Liver (tissue), 3 donors: ENCODE data around the gene KCNIP4.

Source experiments
- JUND ChIP-seq, 2 donors: IDR thresholded peaks; 2 replicates each; pipeline ENCODE4 v1.6.1; 2016; ENCODE audit warnings: antibody characterized with exemption in 2 of 2
- TF ChIP-seq, protein P1 (sequence below): fragments of 150-350 bp; IDR thresholded peaks from 2 replicates; pipeline ENCODE4 v1.5.1; 2017; ENCODE audit warnings: improper control_type of control experiment, low read depth, low read length; ENCODE audit not compliant: missing input control
- donor health status: healthy.
- donor health status: healthy.

GRCh38 chr4:21815651-21816377 is 132.8 kb downstream of the KCNIP4 start:
- TF ChIP-seq, protein P1, sequence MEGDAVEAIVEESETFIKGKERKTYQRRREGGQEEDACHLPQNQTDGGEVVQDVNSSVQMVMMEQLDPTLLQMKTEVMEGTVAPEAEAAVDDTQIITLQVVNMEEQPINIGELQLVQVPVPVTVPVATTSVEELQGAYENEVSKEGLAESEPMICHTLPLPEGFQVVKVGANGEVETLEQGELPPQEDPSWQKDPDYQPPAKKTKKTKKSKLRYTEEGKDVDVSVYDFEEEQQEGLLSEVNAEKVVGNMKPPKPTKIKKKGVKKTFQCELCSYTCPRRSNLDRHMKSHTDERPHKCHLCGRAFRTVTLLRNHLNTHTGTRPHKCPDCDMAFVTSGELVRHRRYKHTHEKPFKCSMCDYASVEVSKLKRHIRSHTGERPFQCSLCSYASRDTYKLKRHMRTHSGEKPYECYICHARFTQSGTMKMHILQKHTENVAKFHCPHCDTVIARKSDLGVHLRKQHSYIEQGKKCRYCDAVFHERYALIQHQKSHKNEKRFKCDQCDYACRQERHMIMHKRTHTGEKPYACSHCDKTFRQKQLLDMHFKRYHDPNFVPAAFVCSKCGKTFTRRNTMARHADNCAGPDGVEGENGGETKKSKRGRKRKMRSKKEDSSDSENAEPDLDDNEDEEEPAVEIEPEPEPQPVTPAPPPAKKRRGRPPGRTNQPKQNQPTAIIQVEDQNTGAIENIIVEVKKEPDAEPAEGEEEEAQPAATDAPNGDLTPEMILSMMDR, result no peak
- TF ChIP-seq JUND (IDR thresholded peaks at IDR 0.05), result no peak
